Endometrial microvascular endothelial cells (primary cell): ENCODE results near the gene DNAJC7. TPM values are rescaled to one million over a fixed set of nuclear protein-coding genes. Genes with fewer than 3 reads are reported as not detected.
"Not testable (repeated sequence)": the region's sequence is repeated elsewhere in the genome, so short reads cannot be mapped to it uniquely, and the experiment has no call there.

Source experiments
- in situ Hi-C: cut with HindIII; loops from 2 replicates; pipeline ENCODE4 v1.10.0; 2017; ENCODE audit warnings: low sequenced_read_pairs, low pct_unique_long_range_greater_than_20kb; ENCODE audit errors: inconsistent ontology term
- total RNA-seq: library from RNA; depleted of rRNA; stranded (reverse); fragments of >200 nt; gene quantifications from one replicate; pipeline ENCODE4 v1.2.3, GENCODE V29; 2015; ENCODE audit errors: inconsistent ontology term

The DNAJC7 gene
- total RNA-seq, 1 donor from 2014 or later: 66.0 TPM

DNA sequence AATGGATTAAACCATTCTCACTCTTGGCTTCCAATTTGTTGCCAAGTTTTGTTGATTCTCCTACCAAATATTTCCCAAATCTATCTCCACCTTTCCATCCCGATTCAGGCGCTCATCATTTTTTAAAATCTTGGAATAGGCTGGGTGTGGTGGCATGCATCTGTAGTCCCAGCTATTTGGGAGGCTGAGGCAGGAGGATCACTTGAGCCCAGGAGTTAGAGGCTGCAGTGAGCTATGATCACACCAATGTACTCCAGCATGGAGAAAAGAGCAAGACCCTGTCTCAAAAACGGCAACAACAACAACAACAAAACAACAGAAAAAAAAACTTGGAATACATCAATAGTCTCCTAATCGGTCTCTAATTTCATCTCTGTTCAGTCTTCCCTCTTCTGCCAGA, 1.7 kb upstream of the DNAJC7 start:
- in situ Hi-C loops: no loop called here

DNA sequence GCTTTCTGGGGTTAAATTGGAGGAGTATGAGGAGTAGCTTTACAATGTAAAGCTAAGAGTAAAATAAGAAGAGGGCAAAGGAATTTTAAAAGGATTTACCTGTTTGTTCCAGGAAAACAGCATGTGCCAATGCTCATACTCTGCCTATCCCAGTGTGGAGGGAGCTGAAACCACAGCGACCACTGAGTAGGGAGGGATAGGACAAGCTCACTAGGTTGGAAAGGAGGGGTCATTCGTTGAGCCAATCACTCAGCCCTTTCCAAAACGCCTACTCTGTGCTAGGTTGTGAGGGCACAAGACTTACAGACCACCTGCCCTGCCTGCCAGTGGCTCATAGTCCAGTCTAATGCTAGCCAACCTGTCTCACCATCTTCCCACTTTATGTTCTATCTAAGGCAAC, 1.1 kb upstream of the DNAJC7 start:
- in situ Hi-C loops: no loop called here

GRCh38 chr17:42017866-42018200, 594 bp upstream of the DNAJC7 start:
- in situ Hi-C loops: no loop called here

DNA sequence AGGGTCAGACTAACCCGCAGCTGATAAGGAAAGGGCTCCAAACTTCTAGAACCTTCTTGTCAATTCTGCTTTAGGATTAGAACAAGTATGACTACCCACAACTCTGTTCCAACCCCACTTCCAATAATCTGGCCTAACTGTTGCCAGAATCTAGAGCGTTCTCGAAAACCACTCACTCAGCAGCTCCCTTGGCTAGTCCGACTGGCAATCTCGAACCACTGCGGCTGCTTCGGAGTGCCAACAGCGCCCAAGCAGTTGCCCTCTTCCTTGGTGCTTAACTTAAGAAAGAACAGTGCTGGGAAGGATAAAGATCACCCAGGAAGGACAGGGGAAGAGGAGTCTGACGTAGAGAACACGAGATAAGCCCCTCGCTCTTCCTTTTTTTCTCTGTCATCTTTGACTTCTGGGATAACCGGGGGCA, 818 bp downstream of the DNAJC7 start:
- in situ Hi-C loops: no loop called here

- in situ Hi-C loops: not testable (repeated sequence)
These were observed 3.5 kb downstream of the DNAJC7 start for GRCh38 chr17:42013740-42014139.

DNA sequence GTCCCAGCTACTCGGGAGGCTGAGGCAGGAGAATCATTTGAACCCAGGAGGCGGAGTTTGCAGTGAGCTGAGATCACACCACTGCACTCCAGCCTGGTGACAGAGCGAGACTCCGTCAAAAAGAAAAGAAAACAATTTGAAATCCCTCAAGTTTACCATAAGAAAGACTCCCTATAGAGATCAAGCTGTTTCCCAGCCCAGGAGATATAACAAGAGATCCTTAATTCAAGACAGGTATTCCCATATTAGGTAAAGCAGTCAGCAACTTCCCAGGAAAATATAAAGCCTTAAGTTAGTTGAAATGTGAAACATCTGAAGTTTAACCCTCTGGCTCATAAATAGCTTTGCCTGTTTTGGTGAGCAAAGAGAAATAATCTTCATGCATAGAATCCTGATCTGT, 4.9 kb downstream of the DNAJC7 start:
- in situ Hi-C loops: not testable (repeated sequence)

GRCh38 chr17:42010898-42011516, 6.2 kb downstream of the DNAJC7 start:
- in situ Hi-C loops: no loop called here

- in situ Hi-C loops: not testable (repeated sequence)
These were observed 7.0 kb downstream of the DNAJC7 start for GRCh38 chr17:42010266-42010680.

- in situ Hi-C loops: no loop called here
These were observed 8.1 kb downstream of the DNAJC7 start for GRCh38 chr17:42009170-42009569.

- in situ Hi-C loops: no loop called here
These were observed 12.1 kb downstream of the DNAJC7 start for GRCh38 chr17:42005166-42005565.

GRCh38 chr17:42002792-42003301, 14.4 kb downstream of the DNAJC7 start:
- in situ Hi-C loops: no loop called here

- in situ Hi-C loops: no loop called here
These were observed 15.0 kb downstream of the DNAJC7 start for GRCh38 chr17:42002175-42002791.

DNA sequence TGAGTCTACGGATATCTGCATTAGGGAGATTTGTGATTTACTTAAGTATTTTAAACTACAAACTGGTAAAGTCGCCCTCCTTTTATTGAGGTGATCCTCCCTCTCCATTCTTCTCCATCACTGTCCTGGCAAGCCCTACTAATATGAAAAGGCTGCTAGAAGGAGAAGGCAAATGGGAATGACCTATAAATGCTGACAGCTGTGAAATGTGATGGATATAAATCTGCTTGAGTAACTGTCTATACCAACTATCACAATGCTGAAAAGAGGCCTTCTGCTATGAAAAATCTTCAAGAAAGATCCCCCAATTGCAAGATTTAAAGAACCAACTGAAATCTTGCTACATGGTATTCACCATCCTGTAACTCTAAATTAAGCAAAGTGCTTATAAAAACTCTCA, 15.5 kb downstream of the DNAJC7 start:
- in situ Hi-C loops: no loop called here

- in situ Hi-C loops: no loop called here
These were observed 16.7 kb downstream of the DNAJC7 start for GRCh38 chr17:42000413-42001133.

DNA sequence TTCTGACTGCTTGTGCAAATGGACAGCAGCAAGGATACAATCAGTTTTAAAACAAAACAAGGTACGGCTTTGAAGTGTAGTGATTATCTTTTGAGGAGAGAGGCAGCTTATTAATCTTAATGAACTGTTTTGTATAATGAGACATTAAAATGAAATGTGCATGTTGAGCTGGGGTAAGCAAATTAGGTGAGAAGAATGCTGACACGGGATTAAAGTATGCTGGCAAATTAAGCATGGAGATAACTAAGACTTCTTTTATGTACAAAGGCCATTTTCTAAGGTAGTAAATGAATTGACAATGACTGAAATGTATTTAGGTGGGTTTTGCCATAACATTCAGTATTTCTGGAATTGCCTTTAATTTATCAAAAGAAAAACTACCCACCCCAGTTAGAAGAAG, 18.7 kb downstream of the DNAJC7 start:
- in situ Hi-C loops: no loop called here

DNA sequence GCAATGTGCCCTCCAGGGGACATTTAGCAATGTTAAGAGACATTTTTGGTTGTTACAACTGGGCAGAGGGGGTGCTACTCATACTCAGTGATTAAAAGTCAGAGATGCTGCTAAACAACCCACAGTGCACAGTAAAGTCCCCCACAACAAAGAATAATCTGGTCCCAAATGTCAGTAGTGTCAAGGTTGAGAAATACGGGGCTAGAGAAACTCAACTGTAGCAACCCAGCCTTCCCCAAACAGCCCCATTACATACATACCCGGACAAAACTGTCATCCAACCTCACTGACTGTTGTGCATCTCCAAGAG, 20.4 kb downstream of the DNAJC7 start:
- in situ Hi-C loops: no loop called here

- in situ Hi-C loops: no loop called here
These were observed 24.7 kb downstream of the DNAJC7 start for GRCh38 chr17:41992576-41992975.

DNA sequence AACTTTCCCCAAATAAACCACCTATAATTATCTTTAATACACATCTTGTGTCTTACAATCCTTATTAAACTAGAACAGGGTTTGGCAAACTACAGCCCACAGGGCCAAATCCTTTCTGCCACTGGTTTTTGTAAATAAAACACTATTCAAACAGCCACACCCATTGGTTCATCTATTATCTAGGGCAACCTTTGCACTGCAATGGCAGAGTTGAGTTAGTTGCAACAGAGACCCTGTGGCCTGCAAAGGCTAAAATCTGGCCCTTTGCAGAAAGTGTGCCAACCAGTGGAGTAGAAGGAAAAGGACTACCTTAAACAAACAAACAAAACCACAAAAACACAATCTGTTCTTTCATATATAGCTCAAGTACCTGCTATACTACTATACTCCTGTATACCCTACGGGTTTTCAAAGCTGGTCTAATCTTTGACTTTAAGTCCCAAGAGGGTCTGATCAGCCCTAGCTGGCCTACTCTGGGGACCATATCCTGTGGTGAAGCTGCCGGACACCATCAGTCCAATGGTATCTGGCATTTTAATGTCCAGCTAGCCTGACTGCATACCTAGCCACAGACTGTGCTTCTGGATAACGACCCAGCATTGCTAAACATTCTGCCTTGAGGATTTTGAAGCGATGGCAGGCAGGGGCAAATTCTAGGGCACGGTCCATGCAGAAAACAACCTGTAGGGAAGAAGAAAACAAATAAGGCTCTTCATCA, 27.4 kb downstream of the DNAJC7 start:
- in situ Hi-C loops: no loop called here

- in situ Hi-C loops: no loop called here
These were observed 28.8 kb downstream of the DNAJC7 start for GRCh38 chr17:41988418-41988817.

GRCh38 chr17:41987642-41988041, 29.6 kb downstream of the DNAJC7 start:
- in situ Hi-C loops: no loop called here
